Activated CD8-positive, alpha-beta memory T cell treated with anti-CD3 and anti-CD28 coated beads, Interleukin-2, amount 50 U/mL, for 1 hour (primary cell): Measurements from ENCODE around the gene SLC16A7.

ENCODE experiments used
- DNase-seq: peaks from one replicate; pipeline ENCODE4 v3.0.0-alpha.2; 2020; ENCODE audit errors: extremely low read depth

The SLC16A7 gene

DNA sequence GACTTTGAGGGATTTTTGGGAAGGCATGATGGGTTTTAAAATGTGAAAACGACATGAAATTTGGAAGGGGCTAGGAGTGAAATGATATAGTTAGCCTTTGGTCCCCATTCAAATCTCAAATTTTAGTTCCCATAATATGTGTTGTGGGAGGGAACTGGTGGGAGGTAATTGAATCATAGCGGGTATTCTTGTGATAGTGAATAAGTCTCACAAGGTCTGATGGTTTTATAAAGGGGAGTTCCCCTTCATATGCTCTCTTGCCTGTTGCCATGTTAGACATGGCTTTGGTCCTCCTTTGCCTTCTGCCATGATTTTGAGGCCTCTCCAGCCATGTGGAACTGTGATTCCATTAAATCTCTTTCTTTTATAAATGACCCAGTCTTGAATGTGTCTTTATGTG is 72.8 kb downstream of the SLC16A7 start:
- no peak for DNase-seq

DNA sequence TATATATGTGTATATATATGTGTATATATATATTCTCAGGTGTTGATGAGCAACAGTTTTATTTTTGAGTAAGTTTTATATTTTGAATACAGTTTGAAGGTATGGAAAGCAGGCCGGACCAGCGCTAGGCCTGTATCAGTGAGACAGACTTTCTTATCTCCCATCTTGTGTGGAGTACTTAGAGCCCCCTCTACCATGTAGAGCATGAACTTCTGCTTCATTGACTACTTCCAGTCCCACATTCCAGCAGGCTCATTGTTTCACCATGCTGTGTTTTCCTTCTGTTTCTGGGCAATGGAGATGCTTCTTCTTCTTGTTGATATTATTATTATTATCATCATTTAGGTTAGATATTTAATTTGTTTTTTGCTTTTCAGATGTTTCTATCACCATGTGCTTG is 76.4 kb downstream of the SLC16A7 start:
- no peak for DNase-seq

DNA sequence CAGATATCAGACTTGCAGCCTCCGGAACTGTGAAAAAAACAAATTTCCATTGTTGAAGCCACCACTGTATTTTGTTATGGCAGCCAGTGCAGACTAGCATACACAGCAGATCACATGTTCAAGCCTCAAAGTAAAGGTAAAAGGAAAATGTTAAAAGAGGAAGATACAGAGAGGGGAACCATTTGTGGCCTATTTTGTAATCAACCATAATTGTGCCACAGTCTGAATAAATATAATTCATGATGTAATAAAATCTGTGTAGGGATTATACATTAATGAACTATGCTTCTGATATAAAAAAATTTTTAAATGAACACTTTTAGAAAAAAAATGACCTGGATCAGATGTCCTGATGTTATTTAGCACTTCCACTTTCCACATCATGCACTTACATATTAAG is 79.6 kb downstream of the SLC16A7 start:
- DNase-seq: no peak

DNA sequence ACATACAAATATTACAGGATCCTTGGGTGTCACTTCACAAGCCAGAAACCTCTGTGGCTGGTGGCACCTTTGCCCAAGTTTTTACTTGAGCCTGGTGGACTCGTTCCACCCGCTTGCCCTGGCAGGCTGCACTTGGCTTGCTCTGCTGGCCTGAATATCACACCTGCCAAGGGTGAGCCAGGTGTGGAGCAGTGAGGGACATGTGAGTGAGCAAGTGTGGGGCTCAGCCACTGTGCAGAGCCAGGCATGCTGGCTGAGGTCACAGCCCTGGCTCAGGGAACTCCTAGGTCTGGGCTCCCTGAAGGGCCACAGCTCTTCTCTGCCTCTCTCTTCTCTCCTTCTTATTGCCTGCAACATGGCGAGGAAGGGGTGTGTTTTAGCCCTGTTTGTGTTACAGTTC is 82.0 kb downstream of the SLC16A7 start:
- no peak for DNase-seq

DNA sequence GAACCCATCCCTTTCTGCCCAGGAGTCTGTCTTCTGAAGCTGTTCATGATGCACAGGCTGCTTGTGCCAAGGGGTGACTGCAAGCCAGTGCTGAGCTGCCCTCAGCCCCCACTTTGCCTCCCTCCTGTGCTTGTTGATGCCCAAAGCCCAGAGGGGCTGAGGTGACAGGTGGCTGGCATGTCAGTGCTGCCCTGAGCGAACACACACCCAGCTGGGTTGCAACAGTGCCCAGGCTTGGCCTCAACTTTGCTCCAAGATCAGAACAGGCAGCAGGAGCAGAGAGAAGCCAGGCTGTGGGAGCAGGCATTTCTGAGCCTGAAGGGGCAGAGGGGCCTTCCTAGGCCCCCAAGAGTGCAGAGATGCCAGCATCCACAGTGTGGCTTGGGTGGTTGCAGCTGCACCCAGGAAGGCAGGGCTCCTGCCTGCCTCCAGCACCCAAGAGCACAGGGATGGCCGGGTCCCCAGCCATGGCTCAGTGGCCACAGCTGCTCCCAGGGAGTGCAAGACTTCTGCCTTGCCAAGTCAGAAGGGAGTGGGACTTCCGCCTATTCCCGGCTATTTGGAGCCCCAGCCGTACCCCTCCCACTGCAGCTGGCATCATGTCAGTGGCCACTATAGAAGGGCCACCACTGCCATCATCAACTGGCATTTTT is 83.1 kb downstream of the SLC16A7 start:
- DNase-seq: no peak

DNA sequence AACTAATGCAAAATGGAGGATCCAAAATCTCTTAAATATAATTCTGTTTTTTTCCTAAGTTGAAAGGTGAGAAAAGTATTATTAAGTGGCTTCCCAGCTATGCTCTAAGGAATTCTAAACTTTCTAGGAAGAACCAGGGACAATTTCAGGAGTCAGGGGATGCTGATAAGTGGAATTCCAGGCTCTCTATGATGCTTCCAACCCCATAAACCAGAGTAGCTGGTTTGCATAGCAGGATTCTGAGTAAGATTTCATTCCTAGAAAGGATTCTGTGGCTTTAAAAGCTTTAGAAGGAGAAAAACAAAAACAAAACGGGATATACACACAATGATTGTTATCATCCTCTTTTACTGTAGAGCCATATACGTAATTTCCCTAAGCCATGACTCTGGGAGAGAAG is 93.9 kb downstream of the SLC16A7 start:
- no peak for DNase-seq

DNA sequence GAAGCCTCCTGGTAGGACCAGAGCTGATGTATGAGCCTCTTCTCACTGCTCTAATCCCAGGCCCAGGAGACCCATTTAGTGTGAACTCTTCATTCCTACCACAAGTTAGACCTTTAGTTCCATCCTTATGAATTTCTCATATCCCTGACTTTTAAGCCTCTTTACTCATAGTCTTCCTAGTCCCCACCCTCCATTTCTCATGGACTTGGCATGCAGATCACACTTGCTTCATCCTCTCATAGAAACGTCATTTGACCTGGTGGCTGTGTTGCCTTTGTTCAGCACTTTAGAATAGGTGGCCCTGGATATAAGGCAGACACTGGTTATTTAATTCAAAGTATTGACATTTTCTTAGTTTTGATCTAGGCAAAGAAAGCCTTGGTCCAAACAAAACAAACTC is 99.5 kb downstream of the SLC16A7 start:
- no peak for DNase-seq

DNA sequence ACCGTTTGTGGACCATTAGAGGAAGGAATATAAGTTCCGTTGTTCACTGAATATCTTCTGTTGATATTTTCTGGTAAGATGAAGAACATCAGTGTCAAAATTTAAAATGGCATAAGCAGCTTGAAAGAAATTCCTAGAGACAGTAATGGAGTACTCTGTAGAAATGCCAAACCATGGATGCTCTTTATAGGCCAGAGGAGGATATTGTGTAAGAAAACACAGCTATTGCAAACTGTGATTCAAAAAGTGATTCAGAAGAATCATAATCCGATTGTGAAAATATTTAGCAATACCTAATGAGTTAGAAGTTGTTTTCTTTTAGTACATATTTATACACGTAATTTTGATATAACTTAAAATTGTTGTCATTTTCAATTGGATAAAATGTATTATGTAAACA is 102.8 kb downstream of the SLC16A7 start:
- DNase-seq: no peak

DNA sequence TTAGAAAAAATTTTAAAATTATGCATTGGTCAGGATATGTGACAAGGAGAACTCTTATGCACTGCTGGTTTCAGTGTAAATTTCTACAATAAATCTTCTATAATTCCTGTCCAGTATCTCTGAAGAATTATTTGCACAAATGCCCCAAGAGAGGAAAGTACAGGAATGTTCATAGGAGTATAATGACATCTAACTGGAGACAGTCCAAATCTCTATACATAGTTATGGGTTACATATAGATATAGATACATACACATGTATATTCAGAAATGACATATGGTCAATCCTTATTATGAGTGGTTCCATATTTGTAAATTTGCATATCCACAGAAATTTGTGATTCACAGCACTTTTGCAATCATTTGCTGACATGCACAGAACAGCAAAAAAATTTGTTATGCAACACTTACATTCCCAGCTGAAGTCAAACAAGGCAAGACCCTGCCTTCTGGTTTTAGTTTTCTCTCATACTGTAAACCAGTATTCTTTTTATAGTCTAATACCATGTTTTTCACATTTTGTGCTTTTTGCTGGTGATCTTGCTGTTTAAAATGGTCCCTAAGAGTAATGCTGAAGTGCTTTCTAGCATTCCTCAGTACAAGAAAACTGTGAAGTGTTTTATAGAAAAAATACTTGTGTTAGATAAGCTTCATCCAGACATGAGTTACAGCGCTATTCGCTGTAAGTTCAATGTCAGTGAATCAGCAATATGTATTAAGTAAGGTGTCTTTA is 103.8 kb downstream of the SLC16A7 start:
- DNase-seq: no peak

DNA sequence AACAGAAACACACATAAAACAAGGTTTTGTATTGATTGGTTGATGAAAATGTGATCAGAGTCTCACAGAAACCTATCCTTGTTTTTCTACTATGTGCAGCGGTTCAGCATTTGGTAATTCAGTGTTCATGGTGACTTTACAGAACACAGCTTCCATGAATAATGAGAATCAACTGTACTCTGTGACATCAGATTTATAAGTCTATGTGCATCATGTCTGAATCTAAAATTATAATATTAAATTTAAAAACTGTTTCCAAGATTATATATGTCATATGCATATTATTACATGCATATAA is 104.3 kb downstream of the SLC16A7 start:
- DNase-seq: no peak

DNA sequence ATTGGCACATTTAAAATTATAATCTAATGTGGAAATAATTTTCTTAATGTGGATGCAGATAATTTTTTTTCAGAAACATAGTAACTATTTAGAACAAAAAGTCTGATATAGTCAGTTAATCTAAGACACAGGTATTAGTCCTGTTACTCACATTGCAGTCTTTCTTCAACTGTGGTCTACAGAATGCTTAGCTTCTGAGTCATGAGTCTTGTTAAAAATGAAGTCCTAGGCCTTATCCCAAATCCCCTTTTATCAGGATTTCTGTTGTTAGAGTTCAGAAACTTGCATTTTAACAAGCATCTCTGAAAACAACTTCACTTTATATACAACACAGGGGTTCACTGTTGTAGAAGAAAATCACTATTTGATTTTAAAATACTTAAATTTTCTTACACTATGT is 112.2 kb downstream of the SLC16A7 start:
- DNase-seq: no peak

DNA sequence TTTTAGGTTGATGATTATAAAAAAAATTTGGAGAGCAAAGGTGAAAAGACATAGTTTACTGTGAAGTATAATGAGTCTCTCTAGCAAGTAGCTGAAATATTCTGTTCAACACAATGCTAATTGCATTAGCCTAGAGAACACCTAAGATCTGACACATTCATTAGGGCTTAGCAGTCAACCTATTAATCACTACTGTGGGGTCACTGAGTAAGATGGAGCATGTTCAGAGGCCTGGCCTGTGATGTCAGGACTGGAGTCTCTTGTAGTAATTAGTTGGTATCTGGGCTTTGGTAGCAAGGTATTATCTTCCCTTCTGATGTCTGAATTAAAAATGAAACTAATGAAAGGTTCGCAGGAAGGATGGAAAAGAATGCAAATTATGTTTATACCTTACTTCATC is 112.7 kb downstream of the SLC16A7 start:
- DNase-seq: no peak

DNA sequence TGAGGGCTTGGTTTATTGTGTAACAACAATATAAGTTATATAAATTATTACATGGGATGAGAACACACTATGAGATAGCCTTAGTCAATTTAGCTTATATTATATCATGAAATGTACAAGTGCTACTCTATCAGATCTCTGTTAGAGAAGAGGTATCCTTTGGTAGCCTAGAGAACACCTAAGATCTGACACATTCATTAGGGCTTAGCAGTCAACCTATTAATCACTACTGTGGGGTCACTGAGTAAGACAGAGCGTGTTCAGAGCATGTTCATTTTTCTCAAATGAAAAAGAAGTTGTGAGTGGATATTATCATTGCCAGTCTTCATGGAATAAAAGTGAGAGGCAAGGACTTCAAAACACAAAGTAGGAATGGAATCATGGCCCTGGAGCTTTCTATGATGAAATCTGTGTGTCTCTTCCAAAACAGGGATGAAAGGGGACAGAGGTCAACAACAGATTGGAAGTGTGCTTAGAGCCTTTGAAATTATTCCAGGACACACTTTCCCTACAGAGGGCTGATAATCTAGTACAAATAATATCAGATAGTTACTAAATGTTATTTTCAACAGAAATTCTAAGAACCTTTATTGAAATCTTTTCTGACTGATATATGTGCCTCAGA is 114.3 kb downstream of the SLC16A7 start:
- no peak for DNase-seq

DNA sequence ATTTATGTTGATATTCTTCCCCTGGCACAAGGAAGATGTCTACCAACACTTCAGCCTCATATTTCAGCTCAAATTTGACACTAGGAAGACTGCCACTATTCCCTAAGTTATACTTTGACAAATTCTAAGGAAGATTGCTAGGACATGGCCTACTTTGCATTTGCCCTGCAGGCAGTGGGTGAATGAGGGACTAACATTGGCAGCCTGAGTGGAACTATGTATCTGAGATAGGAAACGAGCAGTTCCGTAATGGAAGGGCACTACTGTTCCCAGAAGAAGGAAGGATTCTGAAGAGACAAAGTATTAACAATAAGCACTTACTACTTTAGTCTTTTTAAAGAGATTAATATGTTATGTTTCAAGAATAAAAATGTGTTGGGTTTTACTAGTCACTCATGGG is 115.1 kb downstream of the SLC16A7 start:
- DNase-seq: no peak

DNA sequence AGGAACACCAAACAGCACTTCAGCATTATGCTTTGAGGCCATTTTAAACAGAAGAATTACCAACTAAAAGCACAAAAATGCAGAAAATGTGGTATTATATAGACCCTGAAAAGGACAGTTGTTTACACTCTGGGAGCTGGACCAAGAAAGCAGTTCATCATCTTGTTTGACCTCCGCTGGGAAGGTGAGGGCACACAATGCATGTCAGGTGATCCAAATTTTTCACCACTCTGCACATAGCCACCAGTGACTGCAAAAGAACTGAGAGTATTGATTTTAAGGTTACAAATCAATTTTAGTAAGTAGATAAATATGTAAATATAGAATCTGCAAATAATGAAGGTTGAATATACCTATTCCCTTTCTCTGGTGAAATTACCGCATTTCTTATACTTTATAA is 119.6 kb downstream of the SLC16A7 start:
- no peak for DNase-seq

DNA sequence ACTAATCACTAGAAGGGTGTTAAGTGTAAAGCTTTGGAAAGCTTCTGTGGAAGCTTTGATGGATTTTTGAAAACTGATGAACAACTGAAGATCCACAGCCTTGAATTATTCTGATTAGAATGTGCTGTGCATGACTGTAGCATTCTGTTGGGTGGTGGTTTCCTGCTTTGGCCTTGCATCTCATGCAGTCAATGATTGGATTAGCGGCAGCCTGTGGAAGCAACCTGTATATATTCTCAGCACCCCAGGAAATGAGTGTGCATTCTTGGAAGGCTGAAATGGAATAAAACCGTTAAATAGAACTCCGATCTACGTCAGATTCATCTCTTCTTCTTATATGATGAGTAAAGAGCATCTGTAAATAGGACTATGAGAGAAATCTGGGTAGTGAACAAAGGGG is 120.2 kb downstream of the SLC16A7 start:
- no peak for DNase-seq

DNA sequence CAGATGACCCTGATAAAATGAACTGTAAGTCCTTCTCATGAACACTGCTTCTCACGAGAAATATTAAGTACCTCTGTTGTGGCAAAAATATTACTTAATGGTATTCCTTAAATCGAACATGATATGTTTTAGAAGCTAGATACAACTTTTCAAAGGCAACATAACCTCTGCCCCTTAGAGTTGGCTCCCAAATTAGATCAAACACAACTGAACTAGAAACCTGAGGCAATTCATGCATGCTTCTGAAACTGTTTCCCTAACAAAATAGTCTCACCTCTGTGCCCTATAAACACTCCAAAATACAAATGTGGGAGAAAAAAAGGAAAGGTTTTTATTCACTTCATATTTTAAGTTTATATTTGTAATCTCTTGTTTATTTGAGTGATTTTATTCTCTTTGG is 121.6 kb downstream of the SLC16A7 start:
- DNase-seq: no peak

DNA sequence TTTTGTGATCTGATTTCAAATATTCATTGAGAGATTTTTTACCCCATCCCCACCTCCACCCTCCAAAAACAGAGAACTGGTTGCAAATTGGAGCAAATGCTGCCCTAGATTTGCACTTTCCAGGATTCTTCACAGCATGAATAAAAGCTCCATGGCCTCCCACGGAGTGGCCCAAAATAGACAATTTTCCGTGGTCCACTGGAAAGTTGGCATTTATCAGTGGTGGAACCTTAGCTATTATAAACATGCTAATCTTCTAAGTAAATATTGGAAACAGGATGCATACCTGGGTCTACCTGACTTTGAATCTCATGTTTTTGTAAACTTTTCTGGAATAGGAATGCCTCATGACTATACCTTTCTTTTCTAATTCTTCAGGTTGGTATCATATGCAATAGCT is 123.9 kb downstream of the SLC16A7 start:
- DNase-seq: no peak

DNA sequence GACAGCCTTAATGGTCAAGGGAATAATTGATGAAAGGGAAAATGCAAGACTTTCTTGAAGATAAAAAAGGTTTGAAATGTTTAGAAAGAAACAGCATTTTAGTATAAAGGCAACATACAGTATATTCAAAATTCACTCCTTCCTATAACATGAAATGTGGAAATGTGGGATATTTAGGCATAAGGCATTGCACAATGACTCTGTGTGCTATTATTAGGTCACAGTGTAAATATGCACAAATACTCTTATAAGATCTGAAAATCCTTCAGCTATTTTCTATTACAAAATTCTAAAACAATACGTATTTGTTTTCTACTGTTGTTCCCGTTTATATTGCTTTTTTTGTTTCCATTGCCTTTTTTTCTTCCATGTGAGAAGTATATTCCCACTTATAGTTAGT is 127.7 kb downstream of the SLC16A7 start:
- no peak for DNase-seq

DNA sequence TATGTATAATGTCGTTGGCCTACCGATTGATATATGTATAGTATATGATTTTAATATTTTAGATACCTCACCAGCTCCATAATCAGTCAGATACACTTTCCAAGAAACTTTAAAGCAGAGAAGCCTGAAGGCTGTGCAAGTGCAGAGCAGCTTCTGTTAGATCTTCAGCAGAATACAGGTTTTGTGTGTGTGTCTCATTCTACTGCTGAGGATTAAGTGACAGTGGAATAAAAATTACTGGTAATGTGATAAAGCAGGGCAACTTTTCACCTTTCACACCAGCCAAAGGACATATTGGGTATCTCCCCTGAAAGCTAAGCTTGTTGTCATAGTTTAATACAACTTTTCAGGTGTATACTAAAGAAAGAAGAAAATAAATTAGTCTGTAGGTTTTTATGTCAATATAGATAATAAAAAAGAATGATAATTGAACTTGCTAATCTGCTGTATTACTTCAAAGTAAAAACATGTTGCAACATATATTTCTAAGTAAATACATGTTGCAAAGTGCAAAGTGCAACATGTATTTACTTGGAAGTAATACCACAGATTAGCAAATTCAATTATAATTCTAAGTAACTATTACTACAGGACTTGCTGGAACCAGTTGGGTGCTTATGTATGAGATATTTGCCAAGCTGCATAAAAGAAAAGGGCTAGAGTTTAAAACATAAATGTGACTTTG is 128.3 kb downstream of the SLC16A7 start:
- DNase-seq: no peak

DNA sequence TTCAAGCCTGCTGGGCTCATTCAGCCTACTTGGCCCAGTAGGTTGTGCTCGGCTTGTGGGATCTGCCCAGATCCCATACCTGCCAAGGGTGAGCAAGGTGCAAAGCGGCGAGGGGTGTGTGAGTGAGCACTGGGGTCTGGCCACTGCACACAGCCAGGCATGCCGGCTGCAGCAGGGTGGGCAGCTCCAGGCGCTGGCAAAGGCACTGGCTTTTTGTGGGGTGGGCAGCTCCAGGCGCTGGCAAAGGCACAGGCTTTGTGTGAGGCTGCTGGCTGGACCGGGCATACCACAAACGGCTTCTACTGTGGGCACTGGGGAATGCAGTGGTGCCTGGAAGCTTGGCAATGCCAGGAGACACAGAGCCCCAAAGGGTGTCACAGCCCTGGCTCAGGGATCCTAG is 137.4 kb downstream of the SLC16A7 start:
- no peak for DNase-seq

DNA sequence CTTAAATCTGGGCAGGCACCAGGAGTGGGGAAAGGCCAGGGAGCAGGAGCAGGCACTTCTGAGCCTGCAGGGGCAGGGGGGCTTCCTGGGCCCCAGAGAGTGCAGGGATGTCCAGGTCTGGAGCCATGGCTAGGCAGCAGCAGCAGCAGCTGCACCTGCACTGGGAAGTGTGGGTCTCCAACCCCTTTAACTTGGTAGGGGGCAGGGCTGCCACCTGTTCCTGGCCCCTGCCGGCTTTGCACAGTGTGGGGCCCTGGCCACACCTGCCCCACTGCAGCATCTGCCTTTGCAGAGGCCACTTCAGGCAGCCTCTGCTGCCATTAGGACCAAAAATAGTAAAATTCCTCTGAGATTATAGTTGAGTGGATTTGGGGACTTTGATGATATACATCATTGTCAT is 138.5 kb downstream of the SLC16A7 start:
- DNase-seq: no peak

DNA sequence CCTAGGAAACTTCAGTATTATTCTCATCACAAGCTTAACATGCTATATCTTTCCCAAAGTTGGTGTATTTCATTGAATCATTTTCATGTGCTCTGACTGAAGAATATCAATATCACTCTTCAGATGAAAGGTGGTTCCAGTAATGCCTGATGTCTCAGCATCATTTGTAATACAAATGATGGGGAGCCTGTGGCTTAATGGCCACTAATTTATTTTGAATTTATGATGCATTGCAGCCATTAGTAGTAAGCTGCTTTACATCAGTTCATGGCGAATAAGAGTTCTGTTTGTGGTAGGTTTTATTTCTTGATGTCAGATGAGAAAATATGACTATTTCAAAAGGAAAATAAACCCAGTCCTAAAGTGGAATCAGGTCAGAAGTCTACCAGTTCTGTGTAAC is 139.4 kb downstream of the SLC16A7 start:
- DNase-seq: no peak
